Calu3 (cell line): ENCODE results near the gene AGO3. TPM values are rescaled to one million over a fixed set of nuclear protein-coding genes. Genes with fewer than 3 reads are reported as not detected.

Experiments
- BruUV-seq: library from RNA; stranded (reverse); fragments of 400-500 nt; replicated peaks from 2 replicates; lab custom pipeline; 2021; lab: Mats Ljungman, UMichigan
- CTCF ChIA-PET: fragments of 300-600 bp; sonication (Branson Sonifier 250); formaldehyde crosslinking; loops from one replicate; lab custom pipeline; 2022; ENCODE audit warnings: antibody characterized with exemption; lab: Charles Lee
- DNase-seq: peaks from one replicate; pipeline ENCODE4 v3.0.0; 2022
- H3K27ac Mint-ChIP-seq: one replicate; pipeline ENCODE4 v1.8.0; 2022; ENCODE audit warnings: mixed read lengths; ENCODE audit not compliant: unreplicated experiment
- H3K27me3 Mint-ChIP-seq: one replicate; pipeline ENCODE4 v1.8.0; 2022; ENCODE audit warnings: mixed read lengths; ENCODE audit not compliant: unreplicated experiment
- H3K36me3 Mint-ChIP-seq: one replicate; pipeline ENCODE4 v1.8.0; 2022; ENCODE audit warnings: mild to moderate bottlenecking, moderate library complexity, mixed read lengths; ENCODE audit not compliant: insufficient read depth, unreplicated experiment
- H3K4me1 Mint-ChIP-seq: one replicate; pipeline ENCODE4 v1.8.0; 2022; ENCODE audit warnings: mild to moderate bottlenecking, low read depth, mixed read lengths; ENCODE audit not compliant: unreplicated experiment
- H3K4me3 Mint-ChIP-seq: one replicate; pipeline ENCODE4 v1.8.0; 2022; ENCODE audit warnings: mild to moderate bottlenecking, low read depth, moderate library complexity, mixed read lengths; ENCODE audit not compliant: unreplicated experiment
- H3K9me3 Mint-ChIP-seq: one replicate; pipeline ENCODE4 v1.8.0; 2022; ENCODE audit warnings: low read depth, mixed read lengths; ENCODE audit not compliant: unreplicated experiment
- intact Hi-C: fragments of 100-400 bp; cut with micrococcal nuclease; formaldehyde crosslinking; loops from one replicate; pipeline ENCODE4 v1.10.0; 2022; ENCODE audit not compliant: unreplicated experiment
- total RNA-seq: library from RNA; stranded (reverse); gene quantifications from 2 replicates; pipeline ENCODE4 v1.2.3, GENCODE V29; 2022
- TF ChIP-seq, protein P1 (sequence below): fragments of 200-600 bp; IDR thresholded peaks from one replicate; pipeline ENCODE4 v1.8.0; 2022; ENCODE audit warnings: antibody characterized with exemption; ENCODE audit not compliant: unreplicated experiment

Gene AGO3
- total RNA-seq, 1 experiment from 2014 or later, result 28.5 TPM

DNA sequence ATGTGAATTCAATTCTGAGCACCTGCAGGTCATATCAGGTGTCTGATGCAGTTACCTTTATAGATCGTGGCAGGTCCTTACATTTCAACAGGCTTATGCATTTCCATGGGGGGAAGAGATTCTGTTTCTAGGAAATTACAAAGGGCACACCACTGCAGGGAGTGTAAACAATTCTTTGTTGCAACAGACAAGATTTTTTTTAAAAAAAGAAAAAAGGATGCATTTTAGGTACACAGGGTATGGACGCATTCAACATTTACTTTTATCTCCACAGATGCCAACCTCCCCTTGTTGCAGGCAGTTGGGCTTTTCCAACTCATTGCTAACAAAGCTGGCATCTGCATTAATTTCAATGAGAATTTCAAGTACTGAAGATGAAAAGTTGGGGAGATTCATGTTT lies 139.4 kb downstream of the AGO3 start:
- H3K27me3 Mint-ChIP-seq, result no peaks in the 10 kb centered on the region
- no TSS peak for BruUV-seq
- H3K36me3 Mint-ChIP-seq, result no peaks in the 10 kb centered on the region
- H3K4me1 Mint-ChIP-seq, result no peaks in the 10 kb centered on the region
- no peak overlapping the region for H3K4me3 Mint-ChIP-seq
- H3K9me3 Mint-ChIP-seq, result no peaks in the 10 kb centered on the region
- DNase-seq, result no peak
- intact Hi-C loops, result no loop called here
- CTCF ChIA-PET, result no interaction called here
- TF ChIP-seq, protein P1, sequence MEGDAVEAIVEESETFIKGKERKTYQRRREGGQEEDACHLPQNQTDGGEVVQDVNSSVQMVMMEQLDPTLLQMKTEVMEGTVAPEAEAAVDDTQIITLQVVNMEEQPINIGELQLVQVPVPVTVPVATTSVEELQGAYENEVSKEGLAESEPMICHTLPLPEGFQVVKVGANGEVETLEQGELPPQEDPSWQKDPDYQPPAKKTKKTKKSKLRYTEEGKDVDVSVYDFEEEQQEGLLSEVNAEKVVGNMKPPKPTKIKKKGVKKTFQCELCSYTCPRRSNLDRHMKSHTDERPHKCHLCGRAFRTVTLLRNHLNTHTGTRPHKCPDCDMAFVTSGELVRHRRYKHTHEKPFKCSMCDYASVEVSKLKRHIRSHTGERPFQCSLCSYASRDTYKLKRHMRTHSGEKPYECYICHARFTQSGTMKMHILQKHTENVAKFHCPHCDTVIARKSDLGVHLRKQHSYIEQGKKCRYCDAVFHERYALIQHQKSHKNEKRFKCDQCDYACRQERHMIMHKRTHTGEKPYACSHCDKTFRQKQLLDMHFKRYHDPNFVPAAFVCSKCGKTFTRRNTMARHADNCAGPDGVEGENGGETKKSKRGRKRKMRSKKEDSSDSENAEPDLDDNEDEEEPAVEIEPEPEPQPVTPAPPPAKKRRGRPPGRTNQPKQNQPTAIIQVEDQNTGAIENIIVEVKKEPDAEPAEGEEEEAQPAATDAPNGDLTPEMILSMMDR, result no peak
- no peak overlapping the region for H3K27ac Mint-ChIP-seq

DNA sequence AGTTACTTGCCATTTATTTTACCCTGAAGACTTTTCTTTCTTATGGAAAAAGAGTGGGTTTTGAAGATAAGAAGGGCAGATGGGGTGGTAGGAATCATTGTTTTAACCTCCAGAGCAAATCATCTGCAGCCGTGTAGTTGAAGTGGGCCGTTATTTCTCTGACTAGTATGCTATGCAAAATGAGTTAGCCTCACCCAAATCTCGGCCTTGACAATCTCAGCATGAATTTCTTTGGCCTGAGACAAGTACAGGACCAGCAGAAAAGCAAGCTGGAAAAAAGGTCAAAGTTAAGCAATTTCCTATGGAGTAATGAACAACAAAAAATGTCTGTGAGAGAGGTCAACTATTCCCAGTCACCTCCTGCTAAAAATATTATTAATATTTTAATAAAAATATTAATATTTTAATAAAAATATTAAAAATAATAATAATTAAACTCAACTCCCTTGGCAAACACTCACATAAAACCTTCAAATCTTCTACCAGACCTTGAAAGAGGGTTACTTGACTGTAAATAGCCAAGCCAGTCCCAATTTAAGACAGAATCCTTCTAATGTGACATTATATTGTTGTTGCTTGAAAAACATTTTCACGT lies 146.2 kb downstream of the AGO3 start:
- H3K4me1 Mint-ChIP-seq, result no peaks in the 10 kb centered on the region
- no peak overlapping the region for H3K27ac Mint-ChIP-seq
- CTCF ChIA-PET, result no interaction called here
- no peaks in the 10 kb centered on the region for H3K36me3 Mint-ChIP-seq
- intact Hi-C loops, result no loop called here
- no peak for DNase-seq
- BruUV-seq, result no TSS peak
- H3K9me3 Mint-ChIP-seq, result no peaks in the 10 kb centered on the region
- no peaks in the 10 kb centered on the region for H3K27me3 Mint-ChIP-seq
- H3K4me3 Mint-ChIP-seq, result no peak overlapping the region
- TF ChIP-seq, protein P1, result no peak

DNA sequence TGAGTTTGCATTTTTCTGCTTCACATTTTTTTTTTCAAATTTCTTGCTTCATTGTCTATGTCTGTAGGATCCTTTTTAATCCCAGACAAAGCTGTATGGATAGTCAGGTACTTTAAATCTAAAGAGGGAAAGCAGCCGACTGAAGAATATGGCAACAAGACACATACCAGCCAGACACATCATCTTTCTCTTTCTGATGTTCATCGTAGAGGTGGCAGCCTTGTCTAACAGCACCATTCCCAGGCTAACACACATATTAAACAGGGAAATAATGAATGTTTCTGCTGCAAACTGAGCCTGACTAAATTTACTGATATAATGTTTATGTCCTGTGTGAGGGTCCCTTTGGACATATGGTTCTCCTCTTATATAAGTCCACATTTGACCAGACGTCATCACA lies 149.3 kb downstream of the AGO3 start:
- no peaks in the 10 kb centered on the region for H3K27me3 Mint-ChIP-seq
- DNase-seq, result no peak
- no TSS peak for BruUV-seq
- CTCF ChIA-PET, result interaction anchor here (0.7 kb wide), 1 partner anchor 17 kb away, joined by 4 read pairs; no protein-coding TSS in a partner anchor
- H3K9me3 Mint-ChIP-seq, result no peaks in the 10 kb centered on the region
- H3K27ac Mint-ChIP-seq, result no peak overlapping the region
- no peaks in the 10 kb centered on the region for H3K4me1 Mint-ChIP-seq
- no peak overlapping the region for H3K4me3 Mint-ChIP-seq
- intact Hi-C loops, result no loop called here
- H3K36me3 Mint-ChIP-seq, result no peaks in the 10 kb centered on the region
- TF ChIP-seq, protein P1, result no peak

DNA sequence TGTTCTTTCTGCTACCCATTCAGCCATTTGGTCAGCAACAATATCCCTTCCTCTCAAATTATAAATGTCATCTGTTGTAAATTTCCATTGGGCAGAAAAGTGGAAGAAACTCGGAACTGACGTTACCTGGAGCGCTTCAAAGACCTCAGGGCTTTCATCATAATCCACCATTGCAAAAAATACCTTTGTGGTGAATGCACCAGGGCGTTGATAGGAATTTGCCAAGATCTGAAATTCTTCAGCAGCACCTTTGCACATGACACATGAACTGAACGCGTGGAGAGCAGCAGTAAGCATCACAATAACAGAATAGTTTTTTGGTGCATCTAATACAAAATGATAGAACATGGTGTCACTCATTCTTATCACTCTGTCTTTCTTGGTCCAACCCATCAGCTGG lies 149.9 kb downstream of the AGO3 start:
- Mint-ChIP-seq H3K4me3 (no peak overlapping the region), H3K9me3 (no peaks in the 10 kb centered on the region), H3K27me3 (no peaks in the 10 kb centered on the region), H3K27ac (no peak overlapping the region), H3K36me3 (no peaks in the 10 kb centered on the region), H3K4me1 (no peaks in the 10 kb centered on the region)
- intact Hi-C loops, result no loop called here
- BruUV-seq, result no TSS peak
- TF ChIP-seq, protein P1, result no peak
- no peak for DNase-seq
- CTCF ChIA-PET, result no interaction called here
